Measurements from ENCODE around the gene ADISSP. TPM values are rescaled to one million over a fixed set of nuclear protein-coding genes. Genes with fewer than 3 reads are reported as not detected.

The ADISSP gene
- total RNA-seq, 1 experiment from 2014 or later: 40.0 TPM

DNA sequence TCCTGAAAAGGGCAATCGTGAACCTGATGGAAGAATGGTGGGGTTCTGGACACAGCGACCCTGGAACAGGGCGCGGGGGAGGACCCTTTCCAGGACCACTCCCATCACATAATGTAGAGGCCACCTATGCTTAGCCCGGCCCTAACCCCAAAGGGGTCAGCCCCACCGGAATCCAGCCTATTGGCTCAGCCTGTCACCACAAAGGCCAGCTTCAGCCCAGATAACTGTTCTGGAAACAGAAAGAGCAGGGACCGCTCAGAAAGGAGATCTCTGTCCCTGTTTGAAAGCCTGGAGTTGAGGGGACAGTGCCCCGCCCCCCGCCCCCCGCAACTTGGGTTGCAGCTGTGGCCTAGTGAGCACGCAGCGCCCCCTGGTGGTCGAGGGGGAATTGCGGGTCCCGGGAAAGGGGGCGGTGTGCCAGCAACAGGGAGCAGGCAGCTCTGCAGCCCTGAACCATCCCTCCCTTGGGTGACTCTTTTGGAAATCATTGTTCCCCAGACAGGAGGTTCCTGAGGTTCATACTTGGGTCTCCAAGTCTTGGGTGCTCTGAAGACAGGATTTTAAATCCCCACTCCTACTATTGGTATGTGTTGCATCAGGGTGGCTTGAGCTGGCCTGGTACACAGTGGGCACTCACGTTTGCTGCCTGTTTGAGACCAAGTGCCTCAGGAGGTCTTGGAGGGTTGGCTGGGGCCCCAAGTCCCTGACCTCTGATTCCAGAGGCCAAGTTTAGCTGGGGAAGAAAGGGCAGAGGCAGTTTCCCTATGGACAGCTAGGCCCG lies 56.7 kb downstream of the ADISSP start:
- Histone ChIP-seq H3K4me3 (no peak overlapping the region), H3K4me1 (replicated peaks) (no peaks in the 10 kb centered on the region), H3K27ac (no peak overlapping the region), H3K36me3 (no peaks in the 10 kb centered on the region), H3K27me3 (replicated peaks) (0 out of 2 replicates have a peak, but pooled peaks cover 5% of the 10 kb centered on the region), H3K9me3 (replicated peaks) (0 out of 2 replicates have a peak, but pooled peaks cover 2% of the 10 kb centered on the region)
- peak in 1 of 2 experiments; percentile 58 for DNase-seq (ENCODE audit: low read depth in 1 of 2, low spot score in 2 of 2)

DNA sequence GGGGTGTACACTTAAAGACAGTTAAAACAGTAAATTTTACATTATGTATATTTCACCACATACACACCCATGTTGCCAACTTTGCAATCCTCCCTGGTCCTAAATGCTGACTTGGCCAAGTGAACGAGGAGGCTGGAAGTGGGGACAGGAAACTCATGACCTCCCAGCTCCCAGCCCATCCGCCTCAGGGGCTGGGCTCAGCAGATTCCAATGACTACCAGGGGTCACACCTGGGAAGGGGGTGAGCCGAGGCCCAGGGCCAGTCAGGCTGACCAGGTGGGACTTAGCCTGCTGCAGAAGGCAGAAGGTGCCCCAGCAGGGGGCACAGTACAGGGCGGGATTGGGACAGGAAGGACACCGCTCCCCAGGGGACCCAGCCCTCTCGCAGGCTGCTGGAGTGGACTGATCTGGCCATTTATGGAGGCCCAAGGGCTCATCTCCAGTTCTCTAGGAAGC lies 57.5 kb downstream of the ADISSP start:
- Histone ChIP-seq H3K4me3 (no peak overlapping the region), H3K27me3 (replicated peaks) (0 out of 2 replicates have a peak, but pooled peaks cover 5% of the 10 kb centered on the region), H3K36me3 (no peaks in the 10 kb centered on the region), H3K27ac (no peak overlapping the region), H3K4me1 (replicated peaks) (no peaks in the 10 kb centered on the region), H3K9me3 (replicated peaks) (0 out of 2 replicates have a peak, but pooled peaks cover 2% of the 10 kb centered on the region)
- no peak for DNase-seq (ENCODE audit: low read depth in 1 of 2, low spot score in 2 of 2)

DNA sequence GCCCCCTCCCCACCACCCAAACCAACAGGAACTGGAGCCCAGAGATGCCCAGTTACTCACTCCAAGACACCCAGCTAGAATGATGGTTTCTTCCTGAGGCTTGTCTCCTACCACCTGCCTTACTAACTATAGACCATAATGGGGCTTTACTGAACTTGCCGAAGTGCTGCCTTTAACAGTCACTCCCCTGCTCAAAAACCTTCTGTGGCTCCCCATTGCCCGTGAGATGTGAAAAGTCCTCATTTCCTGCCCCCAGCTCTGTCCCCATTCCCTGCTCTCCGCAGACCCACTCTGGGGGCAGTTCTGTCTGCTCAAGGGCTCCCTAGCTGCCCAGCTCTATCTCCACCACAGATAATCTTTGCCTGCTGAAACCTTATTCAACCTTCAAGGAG lies 60.0 kb downstream of the ADISSP start:
- Histone ChIP-seq H3K4me3 (no peak overlapping the region), H3K36me3 (no peaks in the 10 kb centered on the region), H3K4me1 (replicated peaks) (no peaks in the 10 kb centered on the region)

DNA sequence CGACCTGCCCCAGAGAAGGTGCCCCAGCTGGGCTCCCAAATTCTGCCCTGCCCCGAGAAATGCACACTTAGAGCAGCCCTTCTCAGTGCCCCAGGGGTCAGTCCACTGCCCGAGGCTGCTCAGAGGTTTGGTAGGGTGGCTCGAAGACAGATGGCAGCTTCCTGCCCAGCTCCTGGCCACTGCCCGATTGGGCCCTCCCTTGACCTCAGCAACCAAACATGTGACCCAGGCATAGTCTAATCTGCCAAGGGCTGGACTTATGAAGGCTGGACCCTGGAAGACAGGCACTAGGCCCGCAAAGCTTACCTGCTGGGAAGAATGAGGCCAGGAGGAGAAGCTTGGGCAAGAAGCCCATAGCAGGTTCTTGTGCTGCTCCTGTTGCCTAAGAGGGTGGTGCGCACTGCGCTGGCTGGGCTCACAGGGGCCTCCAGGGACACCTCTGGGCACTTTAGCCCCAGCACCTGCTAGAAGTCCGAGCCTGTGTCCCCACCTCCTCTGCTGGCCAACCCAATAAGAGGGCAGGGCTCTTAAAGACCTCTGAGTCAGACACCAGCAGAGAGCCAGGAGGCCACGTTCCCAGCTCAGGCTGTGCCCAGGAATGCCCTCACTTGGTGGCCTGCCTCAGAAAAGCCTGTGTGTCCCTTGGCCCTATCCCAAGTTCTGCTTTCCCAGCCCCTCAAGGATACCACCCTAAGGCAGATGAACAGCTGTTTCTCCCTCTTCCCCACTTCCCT lies 60.6 kb downstream of the ADISSP start:
- 0 out of 2 replicates have a peak, but pooled peaks cover 5% of the 10 kb centered on the region for H3K27me3 ChIP-seq (replicated peaks)
- H3K4me1 ChIP-seq (replicated peaks): no peaks in the 10 kb centered on the region
- no peak overlapping the region for H3K27ac ChIP-seq
- H3K4me3 ChIP-seq: no peak overlapping the region
- H3K9me3 ChIP-seq (replicated peaks): 0 out of 2 replicates have a peak, but pooled peaks cover 2% of the 10 kb centered on the region
- DNase-seq (ENCODE audit: low read depth in 1 of 2, low spot score in 2 of 2): no peak
- no peaks in the 10 kb centered on the region for H3K36me3 ChIP-seq

More for the DNA sequence above, 60.0 kb downstream of the ADISSP start:
- no peak for DNase-seq (ENCODE audit: low read depth in 1 of 2, low spot score in 2 of 2)
- H3K27me3 ChIP-seq (replicated peaks): 0 out of 2 replicates have a peak, but pooled peaks cover 5% of the 10 kb centered on the region
- H3K27ac ChIP-seq: no peak overlapping the region
- 0 out of 2 replicates have a peak, but pooled peaks cover 2% of the 10 kb centered on the region for H3K9me3 ChIP-seq (replicated peaks)

DNA sequence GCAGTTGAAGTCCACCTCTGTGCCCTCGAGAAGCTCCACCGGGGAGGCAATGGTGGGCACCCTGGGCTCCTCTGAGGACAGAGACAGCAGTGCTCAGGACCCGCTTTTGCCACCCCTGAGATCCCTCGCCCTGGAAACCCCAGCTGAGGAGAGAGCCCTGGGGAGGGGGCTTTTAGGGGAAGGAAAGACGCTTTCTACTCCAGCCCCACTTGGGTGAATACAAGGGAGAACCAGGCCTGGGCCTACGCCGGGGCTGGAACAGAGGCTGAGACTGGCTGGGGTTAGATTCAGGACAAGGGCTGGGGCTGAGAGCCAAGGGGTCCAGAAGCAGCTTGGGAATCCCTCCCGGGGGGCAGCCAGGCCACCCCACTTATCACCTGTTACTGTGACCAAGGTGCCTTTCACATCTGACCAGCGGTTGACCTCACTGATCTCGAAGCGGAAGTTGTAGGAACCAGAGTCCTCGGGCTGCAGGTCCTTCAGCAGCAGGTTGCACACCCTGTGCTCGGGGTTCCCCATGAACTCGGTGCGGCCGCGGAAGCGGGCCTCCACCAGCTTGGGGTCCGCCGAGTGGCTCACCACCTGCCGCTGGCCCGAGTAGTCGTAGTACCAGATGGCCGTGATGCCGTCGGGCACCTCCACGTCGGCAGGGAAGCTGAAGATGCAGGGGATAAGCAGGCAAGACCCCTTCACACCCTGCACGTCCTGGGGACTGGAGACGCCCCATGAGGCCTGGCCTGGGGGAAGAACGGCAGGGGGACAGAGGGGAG lies 61.4 kb downstream of the ADISSP start:
- Histone ChIP-seq H3K9me3 (replicated peaks) (0 out of 2 replicates have a peak, but pooled peaks cover 2% of the 10 kb centered on the region), H3K36me3 (no peaks in the 10 kb centered on the region), H3K27me3 (replicated peaks) (0 out of 2 replicates have a peak, but pooled peaks cover 5% of the 10 kb centered on the region), H3K27ac (no peak overlapping the region), H3K4me1 (replicated peaks) (no peaks in the 10 kb centered on the region), H3K4me3 (no peak overlapping the region)
- DNase-seq (ENCODE audit: low read depth in 1 of 2, low spot score in 2 of 2): no peak

DNA sequence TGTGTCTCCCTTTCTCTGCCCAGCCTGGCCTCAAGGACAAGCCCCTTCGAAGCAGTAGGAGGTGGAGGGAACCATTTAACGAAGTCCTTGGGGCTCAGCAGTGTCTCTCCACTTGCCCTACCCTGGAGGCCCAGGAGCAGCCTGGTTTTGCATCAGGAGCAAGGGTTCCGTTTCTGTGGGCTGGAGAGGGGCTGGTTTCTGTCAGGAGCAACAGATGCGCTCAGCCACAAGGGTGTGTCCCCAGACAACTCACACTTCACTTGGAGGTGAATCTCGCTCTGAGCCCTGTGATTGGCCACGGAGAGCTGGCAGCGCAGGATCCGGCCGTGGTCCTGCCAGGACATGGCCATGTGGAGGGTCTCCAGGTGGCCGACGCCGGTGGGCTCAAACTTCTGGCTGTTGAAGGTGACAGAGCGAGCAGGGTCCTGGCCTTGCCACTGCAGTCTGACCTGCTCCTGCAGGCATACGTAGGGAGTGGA lies 62.0 kb downstream of the ADISSP start:
- no peak for DNase-seq (ENCODE audit: low read depth in 1 of 2, low spot score in 2 of 2)
- Histone ChIP-seq H3K27ac (no peak overlapping the region), H3K9me3 (replicated peaks) (no peaks in the 10 kb centered on the region), H3K4me3 (no peak overlapping the region), H3K4me1 (replicated peaks) (no peaks in the 10 kb centered on the region), H3K27me3 (replicated peaks) (0 out of 2 replicates have a peak, but pooled peaks cover 5% of the 10 kb centered on the region), H3K36me3 (no peaks in the 10 kb centered on the region)

DNA sequence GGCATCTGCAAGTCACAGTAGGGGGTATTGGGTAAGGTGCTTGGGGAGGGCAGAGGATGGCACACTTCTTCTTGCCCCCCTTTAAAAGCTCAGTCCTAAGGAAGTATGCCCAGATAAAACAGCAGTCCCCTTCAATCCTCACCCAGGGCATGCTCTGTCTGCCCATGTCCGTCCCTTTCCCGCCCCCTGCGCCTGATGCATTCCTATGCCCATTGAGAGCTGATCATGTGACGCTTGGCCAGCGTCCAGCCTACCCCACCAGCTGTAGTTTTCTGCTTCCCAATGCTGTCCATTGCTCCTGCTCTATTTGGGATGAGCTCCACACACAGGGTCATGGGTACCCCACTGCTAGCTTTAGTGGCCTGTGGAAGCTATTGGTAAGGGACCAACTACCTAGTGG lies 63.5 kb downstream of the ADISSP start:
- DNase-seq (ENCODE audit: low read depth in 1 of 2, low spot score in 2 of 2): no peak
- no peaks in the 10 kb centered on the region for H3K9me3 ChIP-seq (replicated peaks)
- no peak overlapping the region for H3K27ac ChIP-seq
- no peaks in the 10 kb centered on the region for H3K4me1 ChIP-seq (replicated peaks)
- no peaks in the 10 kb centered on the region for H3K36me3 ChIP-seq
- no peak overlapping the region for H3K4me3 ChIP-seq
- no peaks in the 10 kb centered on the region for H3K27me3 ChIP-seq (replicated peaks)

Other genes starting within 250 kb of the ADISSP start
- gene GFRA4, start 104.4 kb downstream of the ADISSP start, total RNA-seq (2014; rRNA removed; shearing (Covaris generic)): not detected in 2 replicates
- gene ADAM33, start 85.7 kb downstream of the ADISSP start, total RNA-seq (2014; rRNA removed; shearing (Covaris generic)): not detected in 2 replicates
- gene SIGLEC1, start 55.2 kb downstream of the ADISSP start, total RNA-seq (2014; rRNA removed; shearing (Covaris generic)): not detected in 2 replicates
- gene HSPA12B, start 35.1 kb downstream of the ADISSP start, total RNA-seq (2014; rRNA removed; shearing (Covaris generic)): not detected in 2 replicates
- gene SPEF1, start 13.7 kb upstream of the ADISSP start, total RNA-seq (2014; rRNA removed; shearing (Covaris generic)): not detected in 2 replicates
- gene CENPB, start 19.0 kb upstream of the ADISSP start, total RNA-seq (2014; rRNA removed; shearing (Covaris generic)): 144 and 158 TPM in 2 replicates
- gene CDC25B, start 28.6 kb upstream of the ADISSP start, total RNA-seq (2014; rRNA removed; shearing (Covaris generic)): 74.6 and 76.0 TPM in 2 replicates
- 17.2 and 17.7 TPM in 2 replicates for gene AP5S1, start 52.8 kb upstream of the ADISSP start, total RNA-seq (2014; rRNA removed; shearing (Covaris generic))
- 14.4 and 21.5 TPM in 2 replicates for gene MAVS, start 79.1 kb upstream of the ADISSP start, total RNA-seq (2014; rRNA removed; shearing (Covaris generic))
- 66.3 and 70.6 TPM in 2 replicates for gene PANK2, start 121.6 kb upstream of the ADISSP start, total RNA-seq (2014; rRNA removed; shearing (Covaris generic))
- gene RNF24, start 247.8 kb upstream of the ADISSP start, total RNA-seq (2014; rRNA removed; shearing (Covaris generic)): 8.8 and 9.6 TPM in 2 replicates